Right kidney (tissue), 1 donor: ENCODE data around the gene KDELR1.
"Not testable (repeated sequence)": the region's sequence is repeated elsewhere in the genome, so short reads cannot be mapped to it uniquely, and the experiment has no call there.

Experiments used
- DNase-seq: peaks from one replicate; pipeline ENCODE4 v3.0.0-alpha.2; 2016

KDELR1 gene

DNA sequence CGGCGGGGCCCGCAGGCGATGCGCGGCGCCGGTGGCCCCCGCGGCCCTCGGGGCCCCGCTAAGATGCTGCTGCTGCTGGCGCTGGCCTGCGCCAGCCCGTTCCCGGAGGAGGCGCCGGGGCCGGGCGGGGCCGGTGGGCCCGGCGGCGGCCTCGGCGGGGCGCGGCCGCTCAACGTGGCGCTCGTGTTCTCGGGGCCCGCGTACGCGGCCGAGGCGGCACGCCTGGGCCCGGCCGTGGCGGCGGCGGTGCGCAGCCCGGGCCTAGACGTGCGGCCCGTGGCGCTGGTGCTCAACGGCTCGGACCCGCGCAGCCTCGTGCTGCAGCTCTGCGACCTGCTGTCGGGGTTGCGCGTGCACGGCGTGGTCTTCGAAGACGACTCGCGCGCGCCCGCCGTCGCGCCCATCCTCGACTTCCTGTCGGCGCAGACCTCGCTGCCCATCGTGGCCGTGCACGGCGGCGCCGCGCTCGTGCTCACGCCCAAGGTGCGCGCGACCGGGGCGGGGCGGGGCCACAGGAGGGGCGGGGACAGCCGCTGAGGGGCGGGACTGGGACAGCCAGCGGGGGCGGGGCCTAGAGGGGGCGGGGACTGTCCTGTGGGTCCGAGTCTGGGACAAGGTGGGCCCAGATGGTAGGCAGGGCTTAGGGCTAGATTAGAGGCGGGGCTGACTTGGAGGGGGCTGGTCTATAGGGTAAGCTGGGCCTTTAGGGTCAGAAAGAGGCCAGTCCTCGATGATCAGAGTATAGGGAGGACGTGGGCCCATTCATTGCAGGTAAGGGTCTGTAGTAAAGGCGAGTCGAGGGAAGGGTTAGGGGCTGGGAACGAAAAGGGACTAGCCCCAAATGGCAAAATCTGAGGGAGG is 7.3 kb upstream of the KDELR1 start:
- peak; percentile 69 for DNase-seq

DNA sequence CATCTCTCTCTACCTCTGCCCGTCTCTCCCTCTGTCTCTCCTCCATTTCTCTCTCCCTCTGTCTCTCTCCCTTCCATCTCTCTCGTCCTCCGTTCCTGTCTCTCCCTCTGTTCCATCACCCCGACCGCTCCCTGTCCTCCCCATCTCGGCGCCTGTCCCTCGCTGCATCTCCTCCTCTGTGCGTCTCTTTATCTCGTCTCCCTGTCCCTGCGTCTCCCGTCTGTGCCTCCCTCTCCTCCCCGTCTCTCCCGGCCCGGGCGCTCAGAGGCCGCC is 6.7 kb upstream of the KDELR1 start:
- peak; percentile 47 for DNase-seq

DNA sequence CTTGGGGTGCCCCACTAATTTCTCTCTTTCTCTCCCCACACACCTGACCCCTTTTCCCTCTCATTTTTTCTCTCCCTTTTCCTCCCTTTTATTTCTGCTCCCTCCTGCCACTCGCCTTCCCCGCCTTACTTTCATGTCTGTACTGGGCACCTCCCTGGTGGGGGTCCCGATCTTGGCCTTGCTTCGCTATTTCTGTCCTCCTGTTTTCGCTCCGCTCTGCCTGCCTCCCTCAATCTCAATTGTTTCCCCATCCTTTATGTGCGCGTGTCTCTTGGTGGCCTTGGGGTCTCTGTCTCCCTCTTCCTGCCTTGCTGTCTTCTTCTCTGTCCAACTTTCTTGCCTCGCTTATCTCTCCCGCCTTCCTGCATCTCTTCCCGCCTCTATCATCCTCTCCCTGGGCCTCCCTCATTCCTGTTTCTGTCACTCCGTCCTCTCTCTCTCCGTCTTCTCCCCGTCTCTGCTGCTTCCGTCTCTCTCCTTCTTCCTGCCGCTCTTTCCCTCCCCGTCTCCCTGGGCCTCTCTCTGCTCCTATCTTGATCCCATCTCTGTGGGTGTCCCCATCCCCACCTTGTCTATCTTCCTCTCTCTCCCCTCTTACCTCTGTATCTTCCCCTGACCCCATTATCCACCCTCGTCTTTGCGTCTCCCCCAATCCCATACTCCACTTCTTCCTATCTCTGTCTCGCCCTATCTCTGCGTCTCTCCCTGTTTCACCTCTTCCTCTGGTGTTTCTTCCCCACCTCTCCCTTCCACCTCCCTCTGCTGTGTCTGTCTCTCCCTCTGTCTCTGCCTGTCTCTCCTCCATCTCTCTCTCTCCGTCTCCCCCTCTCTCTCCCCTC is 6.1 kb upstream of the KDELR1 start:
- DNase-seq: no peak

DNA sequence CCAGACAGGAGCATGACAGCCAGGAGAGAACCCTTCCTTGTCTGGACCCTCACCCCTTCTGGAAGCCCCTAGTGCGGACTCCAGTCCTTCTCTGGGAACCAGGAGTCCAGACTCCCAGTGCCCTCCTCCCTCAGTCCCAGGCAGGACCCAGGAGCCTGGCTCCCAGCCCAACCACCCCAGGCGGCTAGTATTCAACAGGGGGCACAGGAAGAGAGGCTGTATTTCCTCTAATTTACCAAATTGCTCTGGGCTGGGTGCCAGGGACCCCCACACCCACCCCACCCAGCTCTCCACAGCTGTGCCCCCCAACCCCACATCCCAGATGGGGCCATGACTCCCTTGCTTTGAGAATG is 5.4 kb upstream of the KDELR1 start:
- no peak for DNase-seq

DNA sequence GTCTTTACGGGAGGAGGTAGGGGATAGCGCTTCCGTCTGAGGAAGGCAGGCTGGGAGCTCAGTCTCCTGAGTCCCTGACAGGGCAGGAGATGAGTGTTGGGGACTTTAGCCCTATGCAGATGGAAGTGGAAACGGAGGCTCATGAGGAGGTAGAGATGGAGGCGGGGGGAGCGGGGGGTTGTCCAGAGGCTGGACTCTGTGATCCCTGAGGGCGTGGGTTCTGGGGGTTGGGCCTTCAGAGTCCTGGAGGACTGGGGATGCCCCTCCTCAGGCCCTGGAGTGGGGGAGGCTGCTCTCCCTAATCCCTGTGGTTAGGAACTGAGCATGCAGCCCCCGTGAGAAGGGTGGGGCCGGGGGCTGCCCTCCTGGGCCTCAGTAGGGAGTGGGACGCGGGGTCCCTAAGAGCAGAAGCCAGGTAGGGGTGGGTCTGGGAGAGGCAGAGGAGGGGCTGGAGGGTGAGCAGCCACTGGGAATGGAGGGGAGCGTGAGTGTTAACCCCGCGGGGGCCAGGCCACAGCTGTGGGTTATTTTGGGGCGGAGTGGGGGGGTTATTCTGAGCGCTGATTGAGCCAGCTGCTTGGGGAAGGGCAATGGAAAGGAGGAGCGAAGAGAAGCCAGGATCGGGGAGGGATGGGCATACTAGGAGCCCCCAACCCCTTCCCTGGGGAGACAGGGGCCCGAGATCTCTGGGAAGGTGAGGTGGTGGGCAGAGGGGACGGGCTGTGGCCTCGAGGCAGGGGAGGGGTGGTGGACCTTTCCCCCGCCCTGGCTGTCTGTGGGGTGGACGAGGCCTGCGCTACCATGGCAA is 4.9 kb upstream of the KDELR1 start:
- DNase-seq: no peak

DNA sequence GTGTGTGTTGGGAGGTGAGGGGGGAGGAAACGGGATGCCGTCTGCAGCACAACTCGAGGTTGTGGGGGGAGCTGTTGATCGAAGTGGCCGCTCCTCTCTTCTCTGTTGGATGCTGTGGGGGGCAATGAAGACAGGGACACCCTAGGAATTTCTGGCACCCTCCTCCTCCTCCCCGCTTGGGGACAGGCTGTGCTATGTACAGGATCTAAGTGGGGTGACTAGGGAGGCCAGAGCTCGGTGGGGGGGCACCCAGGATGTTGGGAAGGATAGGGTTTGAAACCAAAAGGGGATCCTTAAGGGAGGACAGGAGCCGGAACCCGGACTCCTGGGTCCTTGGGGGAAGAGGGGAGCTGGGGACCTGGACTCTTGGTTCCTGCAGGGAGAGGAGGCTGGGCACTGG is 4.1 kb upstream of the KDELR1 start:
- DNase-seq: no peak

DNA sequence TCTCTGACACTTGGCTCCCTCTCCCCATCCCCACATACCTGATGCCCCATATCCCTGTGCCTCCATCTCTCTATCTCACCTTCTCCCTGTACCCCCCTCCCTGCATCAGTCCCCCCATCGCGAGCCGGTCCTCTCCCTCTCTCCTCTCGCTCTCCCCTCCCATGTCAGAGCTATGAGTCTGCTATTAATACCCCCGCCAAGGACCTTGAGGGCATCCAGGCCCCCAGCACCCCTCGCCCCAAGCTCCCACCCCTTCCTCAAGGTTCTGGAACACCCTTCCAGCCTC is 3.8 kb upstream of the KDELR1 start:
- DNase-seq: no peak

DNA sequence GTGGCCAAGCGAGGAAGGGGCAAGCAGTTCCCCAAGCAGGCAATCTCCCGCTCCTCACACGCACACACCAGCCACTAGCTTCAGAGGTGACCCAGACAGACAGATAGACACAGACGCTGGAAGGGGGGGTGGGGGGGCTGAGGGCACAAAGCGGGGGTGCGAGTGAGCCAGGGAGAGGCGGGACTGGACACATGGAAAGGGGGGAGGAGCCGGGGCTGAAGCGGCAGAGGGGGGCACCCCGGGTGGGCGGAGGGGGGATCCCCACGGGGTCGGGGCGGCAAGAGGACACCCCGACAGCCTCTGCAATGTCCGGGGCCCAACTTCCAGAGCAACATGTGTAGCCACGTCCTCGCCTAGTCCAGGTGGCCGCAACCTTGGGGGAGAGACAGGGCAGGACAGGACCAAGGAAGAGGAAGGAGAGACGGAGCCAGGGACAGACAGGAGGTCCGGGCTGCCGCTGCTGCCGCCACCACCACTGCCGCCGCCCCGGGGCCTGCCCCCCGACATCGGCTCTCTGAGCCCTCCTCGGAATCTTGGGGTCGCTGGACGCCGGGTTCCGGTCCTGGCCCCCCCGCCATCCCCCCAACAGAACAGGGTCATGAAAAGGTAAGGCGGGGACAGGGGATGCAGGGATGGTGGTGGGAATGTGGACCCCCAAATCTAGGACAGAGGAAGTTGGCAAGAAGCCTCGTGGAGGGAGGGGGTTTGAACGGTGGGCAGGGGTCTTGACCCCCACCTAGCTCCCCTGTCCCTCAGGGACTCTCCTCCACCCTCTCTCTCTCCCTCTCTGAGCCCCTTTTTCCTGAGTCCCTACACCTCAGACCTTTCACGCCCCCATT is 3.2 kb upstream of the KDELR1 start:
- DNase-seq: no peak

DNA sequence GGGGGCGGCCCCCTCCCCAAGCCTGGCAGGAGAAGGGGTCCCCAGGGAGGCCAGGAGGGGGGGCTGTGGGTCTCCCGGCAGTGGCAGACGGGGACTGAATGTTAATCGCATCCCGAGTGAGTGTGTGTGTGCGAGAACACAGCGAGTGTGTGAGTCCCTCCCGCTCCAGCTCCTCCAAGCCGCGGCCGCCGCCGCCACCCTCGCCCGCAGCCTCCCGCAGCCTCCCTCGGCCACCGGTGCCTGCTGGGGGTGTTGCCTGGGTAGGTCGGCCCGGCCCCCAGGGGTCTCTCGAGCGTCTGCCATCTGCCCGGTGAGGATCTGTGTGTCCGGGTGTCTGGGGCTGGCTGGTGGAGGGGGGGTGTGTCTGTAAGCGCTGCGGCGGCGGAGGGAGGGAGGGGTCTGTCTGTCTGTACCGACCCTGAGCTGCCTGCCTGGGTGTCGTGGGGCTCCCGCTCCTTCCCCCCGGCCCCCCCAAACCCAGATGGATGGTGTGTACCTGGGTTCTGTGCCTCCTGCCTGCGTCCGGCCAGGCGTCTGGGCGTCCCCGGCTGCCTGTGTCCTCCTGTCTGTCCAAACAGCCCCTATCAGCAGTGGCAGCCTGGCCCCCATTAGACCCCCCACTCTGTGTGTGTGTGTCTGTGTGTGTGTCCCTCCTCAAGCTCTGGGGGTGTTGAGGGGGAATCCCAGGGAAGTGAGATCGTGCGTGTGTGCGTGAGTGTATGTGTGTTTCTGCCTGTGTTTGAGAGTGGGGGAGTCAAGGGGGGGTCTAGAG is 2.4 kb upstream of the KDELR1 start, which contains the start of gene GRIN2D:
TSS of gene GRIN2D (plus strand) at position 110 of the 772 bp plus-strand sequence. CDS start 4,725 bp downstream, outside the sequence.
- peak; percentile 69 for DNase-seq

DNA sequence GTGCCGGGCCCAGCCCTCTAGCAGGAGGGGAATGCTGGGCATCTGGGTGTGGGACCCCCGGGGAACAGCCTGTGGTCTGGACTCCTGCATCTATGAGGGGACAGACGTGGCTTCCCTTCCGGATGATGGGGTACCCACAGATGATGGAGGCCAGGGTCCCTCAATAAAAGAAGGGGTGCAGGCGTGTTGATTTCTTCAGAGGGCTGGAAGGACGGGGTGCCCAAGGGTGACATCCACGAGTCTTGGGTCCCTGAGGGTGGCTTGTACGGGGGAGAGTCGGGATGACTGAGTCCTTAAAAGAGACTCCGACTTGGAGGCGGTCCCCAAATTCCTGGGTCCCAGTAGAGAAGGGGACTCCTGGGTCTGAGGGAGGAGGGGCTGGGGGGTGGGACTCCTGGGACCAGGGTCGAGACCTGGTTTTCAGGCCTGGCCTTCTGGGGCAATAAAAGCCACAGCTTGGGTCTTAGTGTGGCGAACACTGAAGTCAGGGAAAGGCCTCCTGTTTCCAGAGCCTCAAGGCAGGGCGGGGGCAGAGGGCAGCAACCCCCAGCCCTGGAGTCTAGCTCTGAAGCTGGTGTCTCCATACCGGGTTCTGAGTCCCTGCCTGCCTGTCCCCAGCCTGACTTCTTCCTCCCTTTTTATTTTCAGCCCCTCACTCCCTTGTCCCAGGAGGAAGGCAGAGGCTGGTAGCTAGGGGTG is 1.7 kb upstream of the KDELR1 start:
- no peak for DNase-seq

DNA sequence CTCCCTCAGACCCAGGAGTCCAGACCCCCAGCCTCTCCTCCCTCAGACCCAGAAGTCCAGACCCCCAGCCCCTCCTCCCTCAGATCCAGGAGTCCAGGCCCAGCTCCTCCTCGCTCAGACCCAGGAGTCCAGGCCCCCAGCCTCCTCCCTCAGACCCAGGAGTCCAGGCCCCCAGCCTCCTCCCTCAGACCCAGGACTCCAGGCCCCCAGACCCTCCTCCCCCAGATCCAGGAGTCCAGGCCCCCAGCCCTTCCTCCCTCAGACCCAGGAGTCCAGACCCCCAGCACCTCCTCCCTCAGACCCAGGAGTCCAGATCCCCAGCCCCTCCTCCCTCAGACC is 624 bp upstream of the KDELR1 start:
- not testable (repeated sequence) for DNase-seq

DNA sequence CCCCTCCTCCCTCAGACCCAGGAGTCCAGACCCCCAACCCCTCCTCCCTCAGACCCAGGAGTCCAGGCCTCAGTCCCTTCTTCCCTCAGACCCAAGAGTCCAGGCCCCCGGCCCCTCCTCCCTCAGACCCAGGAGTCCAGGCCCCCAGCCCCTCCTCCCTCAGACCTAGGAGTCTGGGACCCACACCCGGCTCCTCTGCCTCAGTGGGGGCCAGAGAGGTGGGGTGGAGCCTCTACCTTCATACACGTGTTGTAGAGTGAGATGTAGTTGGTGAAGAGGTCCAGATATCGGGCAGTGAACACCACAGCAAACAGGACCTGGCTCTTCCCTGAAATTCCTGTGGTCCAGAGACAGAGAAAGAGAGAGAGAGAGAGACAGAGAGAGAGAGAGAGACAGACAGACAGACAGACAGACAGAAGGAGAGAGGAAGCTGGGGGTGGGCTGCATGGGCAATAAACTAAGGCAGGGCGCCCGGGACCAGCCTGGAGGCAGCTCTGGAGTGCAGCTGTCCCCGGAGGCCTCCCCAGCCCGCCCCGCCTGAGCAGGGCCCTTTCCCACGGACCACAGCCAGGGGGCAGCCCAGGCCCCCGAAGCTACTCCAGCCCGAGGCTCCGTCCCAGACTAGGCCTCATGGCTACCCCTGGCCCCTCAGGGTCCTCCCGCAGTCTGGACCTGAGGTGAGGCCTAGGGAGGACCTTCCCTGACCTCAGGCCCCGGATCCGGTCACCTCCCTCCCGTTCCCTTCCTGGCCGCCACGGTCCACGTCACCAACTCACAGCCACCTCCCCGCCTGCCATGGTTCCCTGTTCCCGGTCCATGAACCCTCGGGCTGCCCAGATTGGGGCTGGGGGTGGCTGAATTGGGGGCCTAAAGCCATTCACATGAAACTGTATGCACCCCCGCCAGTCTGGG is 907 bp downstream of the KDELR1 start:
- peak; percentile 86 for DNase-seq

DNA sequence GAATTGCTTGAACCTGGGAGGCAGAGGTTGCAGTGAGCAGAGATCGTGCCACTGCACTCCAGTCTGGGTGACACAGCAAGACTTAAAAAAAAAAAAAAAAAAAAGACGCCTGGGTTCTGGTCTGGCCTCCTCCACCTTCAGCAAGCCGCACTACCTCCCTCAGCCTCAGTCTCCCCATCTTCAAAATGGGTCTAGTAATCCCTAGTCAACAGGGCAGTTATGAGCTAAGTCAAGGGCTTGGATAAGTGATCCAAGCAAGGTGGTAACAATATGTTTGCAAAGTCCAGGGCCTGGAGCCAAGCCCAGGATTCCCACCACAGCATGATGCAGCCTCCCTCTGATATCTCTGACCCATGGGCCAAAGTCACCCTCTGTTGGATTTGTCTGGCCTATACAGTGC is 4.4 kb downstream of the KDELR1 start:
- no peak for DNase-seq

DNA sequence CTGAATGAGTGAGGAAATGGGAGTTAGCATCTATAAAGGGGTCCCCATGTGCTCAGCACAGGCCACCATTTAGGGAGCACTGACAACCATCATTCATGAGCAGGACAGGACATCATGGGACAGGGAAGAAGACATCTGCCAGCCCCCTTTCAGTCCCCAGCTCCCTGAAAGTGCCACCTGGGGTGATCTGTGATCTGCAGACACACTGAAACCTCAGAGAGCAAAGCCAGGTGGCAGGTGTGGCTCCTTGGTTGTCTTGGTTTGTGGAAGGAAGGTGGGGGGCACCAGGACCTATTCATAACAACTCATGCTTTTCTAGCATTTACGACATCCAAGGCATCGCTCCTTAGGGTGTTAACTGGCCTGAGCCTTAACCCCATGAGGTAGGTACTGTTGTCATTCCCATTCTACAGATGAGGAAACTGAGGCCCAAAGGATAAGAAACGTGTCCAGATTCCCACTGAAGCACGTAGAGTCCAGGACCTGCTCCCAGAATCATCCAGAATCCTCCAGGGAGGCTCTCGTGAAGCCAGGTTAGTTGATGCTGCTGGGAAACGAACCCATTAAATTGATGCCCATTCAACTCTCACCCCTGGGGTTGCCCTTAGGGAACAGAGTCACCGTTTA is 5.8 kb downstream of the KDELR1 start:
- no peak for DNase-seq

DNA sequence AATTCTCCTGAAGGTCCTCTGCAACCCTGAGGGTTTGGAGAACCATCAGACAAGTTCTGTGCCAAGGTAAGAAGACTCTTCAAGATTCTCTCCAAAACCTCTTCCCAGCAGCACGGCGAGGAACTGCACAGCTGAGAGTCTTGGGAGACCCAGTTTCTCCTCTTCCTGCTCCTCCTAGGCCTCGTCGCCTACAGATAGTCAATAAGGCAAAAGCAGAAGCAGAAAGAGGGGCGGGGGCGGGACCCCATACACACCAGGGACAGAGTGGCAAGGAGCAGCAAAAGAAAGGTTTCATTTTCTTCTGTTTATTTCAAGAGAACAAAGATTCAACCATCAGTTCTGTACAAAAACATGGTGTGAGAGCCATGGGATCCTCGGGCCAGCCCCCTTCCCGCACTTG is 9.1 kb downstream of the KDELR1 start:
- no peak for DNase-seq

DNA sequence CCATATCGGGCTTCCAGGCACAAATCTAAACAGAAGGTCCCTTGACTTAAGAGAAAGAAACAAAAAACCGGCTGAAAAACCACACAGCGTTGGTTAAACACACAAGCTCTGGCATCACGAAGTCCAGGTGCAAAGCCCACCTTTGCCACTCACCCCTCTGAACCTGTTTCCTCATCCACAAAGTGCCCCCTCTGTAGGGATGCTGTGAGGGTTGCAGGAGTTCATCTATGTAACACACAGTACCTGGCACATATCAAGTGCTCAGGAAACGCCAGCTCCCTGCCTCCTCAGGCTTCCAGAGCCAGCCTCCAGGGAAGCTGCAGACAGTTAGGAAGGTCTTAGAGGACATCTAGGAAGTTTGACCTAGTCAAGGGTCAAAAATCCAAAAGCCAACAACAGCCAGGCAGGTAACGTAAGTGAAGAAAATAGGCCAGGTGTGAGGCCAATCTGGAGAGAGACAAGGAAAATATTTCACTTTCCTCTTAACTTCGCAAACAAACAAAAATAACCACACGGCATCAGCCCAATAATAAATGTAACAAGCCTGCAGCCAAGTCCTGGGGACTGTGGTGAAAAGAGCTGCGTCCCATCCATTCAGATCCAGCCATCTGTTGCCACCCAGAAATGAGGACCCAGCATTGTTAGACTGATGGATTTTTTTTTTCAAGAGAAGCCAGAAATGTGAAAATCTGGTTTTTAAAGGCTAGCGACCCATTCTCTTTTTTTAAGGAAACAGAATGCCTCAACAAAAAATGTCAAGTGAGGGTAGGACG is 10.0 kb downstream of the KDELR1 start:
- DNase-seq: no peak

DNA sequence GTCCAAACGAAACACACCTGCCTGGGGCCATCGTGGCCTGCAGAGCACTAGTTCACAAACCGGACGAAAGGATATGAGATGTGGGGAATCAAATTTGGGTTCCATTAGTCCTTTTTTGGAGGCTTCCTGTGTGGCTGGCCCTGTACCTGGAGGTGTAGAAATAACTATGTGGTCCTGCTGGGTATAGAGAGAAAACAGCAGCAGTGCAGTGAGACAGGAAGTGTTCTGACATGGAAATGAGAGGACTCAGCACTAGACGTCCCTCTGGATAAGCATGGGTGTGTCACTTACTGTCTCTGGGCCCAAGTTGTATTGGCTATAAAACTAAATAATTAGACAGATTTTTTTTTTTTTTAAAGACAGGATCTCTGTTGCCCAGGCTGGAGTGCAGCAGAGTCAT is 12.3 kb downstream of the KDELR1 start:
- no peak for DNase-seq

DNA sequence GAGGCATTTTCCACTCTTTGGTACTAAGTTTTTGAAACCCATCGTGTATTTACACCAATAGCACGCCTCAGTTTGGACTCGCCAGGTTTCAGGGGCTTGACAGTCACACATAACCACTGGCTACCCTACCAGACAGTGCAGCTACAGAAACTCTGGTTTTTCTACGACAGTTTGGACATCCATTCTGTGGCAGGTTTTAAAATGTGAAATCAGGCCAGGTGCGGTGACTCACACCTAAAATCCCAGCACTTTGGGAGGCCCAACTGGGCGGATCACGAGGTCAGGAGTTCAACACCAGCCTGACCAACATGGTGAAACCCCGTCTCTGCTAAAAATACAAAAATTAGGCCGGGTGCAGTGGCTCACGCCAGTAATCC is 13.2 kb downstream of the KDELR1 start:
- no peak for DNase-seq

DNA sequence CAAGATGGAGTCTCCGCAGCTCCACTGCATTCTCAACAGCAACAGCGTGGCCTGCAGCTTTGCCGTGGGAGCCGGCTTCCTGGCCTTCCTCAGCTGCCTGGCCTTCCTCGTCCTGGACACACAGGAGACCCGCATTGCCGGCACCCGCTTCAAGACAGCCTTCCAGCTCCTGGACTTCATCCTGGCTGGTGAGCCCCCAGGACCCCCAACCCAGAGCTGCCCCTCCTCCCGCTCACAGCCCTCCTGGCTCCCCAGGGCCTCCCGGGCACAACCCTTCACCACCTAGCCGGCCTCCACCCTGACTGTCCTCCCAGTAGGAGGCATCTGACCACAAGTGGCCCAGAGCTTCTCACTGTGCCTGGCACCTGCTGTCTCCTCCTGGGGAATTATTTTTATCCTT is 17.8 kb downstream of the KDELR1 start:
- DNase-seq: no peak
